COR-L47 (cell line): ENCODE data around the gene RHOBTB1.

Experiments
- DNase-seq: peaks from one replicate; lab custom pipeline; 2025; lab: John Stamatoyannopoulos, UW

The RHOBTB1 gene

DNA sequence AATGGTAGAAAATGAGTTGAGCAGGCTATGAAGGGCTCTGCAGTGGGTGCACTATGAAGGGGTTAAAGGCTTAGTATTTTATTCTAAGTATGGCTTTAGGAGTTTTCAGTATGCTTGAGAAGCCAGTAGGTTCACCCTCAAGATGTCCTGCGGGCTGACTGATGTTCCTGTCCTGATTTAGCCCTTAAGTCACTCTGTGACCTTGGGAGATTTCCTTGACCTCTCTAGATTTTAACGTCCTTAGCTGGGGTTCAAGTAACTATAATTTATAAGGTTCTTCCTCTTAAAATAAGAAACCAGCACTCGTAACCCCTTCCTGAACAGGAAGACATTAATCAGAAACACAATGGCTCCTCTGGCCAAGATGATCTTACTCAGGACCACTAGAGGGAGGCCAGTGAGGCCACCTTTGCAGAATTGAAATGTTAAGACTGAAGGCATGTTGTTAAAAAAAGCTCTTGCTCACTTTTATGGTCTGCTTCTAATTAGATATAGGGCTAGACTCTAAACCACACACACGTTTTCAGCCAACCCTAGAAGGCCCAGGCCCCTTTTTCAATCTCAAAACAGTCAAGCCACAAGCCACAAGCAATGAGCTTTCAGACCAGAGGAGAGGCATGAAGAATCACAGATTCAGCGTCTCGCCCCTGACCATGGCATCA, 123.8 kb downstream of the RHOBTB1 start:
- DNase-seq: no peak
